GM18505 (cell line): ENCODE measurements around the gene LRRFIP1.

ENCODE experiments used
- ATAC-seq: cut with Tn5 transposase; IDR thresholded peaks from one replicate; pipeline ENCODE4 v1.9.1; 2021; ENCODE audit not compliant: unreplicated experiment
- POLR2A ChIP-seq: IDR thresholded peaks from 4 replicates; pipeline ENCODE4 v1.6.1; 2011; ENCODE audit warnings: borderline replicate concordance; ENCODE audit not compliant: insufficient read depth, insufficient read length; ENCODE audit errors: extremely low read depth

Gene LRRFIP1

DNA sequence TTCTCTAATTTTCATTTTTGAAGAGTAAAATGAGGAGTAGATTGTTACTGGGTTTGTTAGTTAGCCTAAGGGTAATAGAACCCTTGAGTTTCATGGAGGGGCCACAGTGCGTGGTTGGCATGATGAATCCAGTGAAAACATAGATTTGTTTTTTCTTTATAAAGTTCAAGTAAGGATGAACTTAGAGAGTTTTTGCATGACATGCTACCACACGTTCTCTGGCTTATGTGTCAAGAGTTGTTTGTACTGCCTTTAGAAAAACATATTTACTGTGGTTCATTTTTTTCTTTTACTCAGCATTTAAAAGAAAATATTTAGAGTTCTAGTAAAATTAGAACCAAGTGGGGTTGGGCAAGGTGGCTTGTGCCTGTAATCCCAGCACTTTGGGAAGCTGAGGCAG, 193.0 kb downstream of the LRRFIP1 start:
- no peak for ATAC-seq
- no peak for TF ChIP-seq POLR2A

DNA sequence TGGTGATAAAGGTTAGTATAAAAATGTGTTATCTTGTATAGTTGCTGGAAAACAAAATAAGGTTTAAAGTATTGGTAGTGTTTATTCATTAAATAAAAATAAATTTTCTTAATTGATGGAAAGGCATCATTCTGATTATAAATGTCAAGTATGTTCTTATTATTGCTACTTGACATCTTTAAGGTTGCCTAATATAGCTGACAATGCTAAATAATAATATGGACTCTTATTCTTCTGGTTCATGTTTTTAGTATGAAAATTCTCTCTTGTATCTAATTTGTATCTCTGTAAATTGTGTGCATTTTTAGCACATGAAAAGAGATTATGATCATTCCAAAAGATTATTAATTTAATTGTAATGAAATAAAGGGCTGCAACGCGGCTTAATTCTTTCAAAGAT, 196.2 kb downstream of the LRRFIP1 start:
- no peak for ATAC-seq
- no peak for TF ChIP-seq POLR2A

DNA sequence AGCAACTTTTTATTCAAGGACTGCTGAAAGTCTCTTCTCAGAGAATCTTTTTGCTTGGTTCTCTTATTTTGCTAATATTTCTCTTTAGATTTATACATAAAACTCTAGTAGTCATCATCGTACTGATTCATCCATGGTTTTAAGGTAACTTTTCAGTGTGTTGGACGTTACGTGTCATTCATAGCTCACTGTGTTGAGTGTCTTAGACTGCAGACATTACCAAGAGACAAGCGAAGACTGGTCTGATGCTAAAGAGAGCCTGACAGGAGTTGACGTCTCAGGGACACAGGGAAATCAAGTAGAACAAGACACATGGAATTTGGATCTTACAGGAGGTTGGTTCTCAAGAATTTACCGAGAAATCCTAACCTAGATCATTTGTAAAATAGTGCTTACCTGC, 196.7 kb downstream of the LRRFIP1 start:
- TF ChIP-seq POLR2A, result no peak
- no peak for ATAC-seq

DNA sequence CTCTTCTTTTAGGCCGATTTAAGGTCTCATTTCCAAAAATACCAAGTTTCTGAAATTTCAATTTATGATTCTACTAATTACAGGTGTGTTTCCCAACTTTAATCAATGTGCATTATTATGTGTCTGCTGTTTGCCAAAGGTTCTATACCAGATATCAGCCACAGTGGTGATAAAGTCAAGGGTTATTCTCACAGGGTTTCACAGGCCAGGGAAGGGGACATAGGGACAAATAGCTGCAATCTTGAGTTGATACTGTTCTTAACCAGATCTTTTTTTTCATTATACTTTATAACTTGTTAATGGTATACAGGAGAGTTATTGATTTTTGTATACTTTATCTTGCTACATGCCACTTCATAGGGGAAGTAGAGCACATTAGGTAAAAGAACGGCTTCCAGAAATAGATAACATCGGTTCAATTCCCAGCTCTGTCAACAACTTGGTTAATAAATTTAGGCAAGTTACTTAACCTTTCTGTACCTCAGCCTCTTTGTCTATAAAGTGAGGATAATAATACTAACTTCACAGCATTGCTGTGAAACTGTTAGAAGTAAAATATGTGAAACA, 200.1 kb downstream of the LRRFIP1 start:
- no peak for TF ChIP-seq POLR2A
- no peak for ATAC-seq
